H1 (cell line): ENCODE data around the gene RDH16. TPM values are rescaled to one million over a fixed set of nuclear protein-coding genes. Genes with fewer than 3 reads are reported as not detected.

Experiments used
- HDAC6 ChIP-seq: IDR thresholded peaks from one replicate; pipeline ENCODE4 v1.7.1; 2012; ENCODE audit warnings: low read depth, mild to moderate bottlenecking, inconsistent platforms, low read length, moderate library complexity
- polyA plus RNA-seq, 7 experiments: library from polyadenylated mRNA; depleted of rRNA in 3 of 7; stranded (reverse) in 5 of 7; unstranded in 2 of 7; fragments of >200 nt in 5 of 7; fragments of 200-250 nt in 2 of 7; gene quantifications; 1 replicate in 5 of 7; 2 replicates in 1 of 7; 4 replicates in 1 of 7; pipeline versions ENCODE4 v1.2.1 to v1.2.3, GENCODE V29; 2011 to 2013; ENCODE audit warnings: missing spikeins in 2 of 7, mixed read lengths in 2 of 7
- total RNA-seq: library from RNA; stranded (reverse); fragmentation: NEBNext Ultra II Directional; extraction: Animal tissue kit (Norgen Biotek cat#: 25700); gene quantifications from 2 replicates; pipeline ENCODE4 v1.2.1, GENCODE V29; 2021
- TF ChIP-seq, protein P1 (sequence below): IDR thresholded peaks from 2 replicates; pipeline ENCODE4 v1.6.1; 2011; ENCODE audit warnings: low read length, improper control_type of control experiment

Gene RDH16
- total and polyA plus RNA-seq, 2 of the 8 experiments (the other 6 are each of a cell fraction or from before 2014, with no cell fraction given), result 0.30 to 0.79 TPM

GRCh38 chr12:56991319-56992246 lies 34.2 kb upstream of the RDH16 start (continued):
- TF ChIP-seq, protein P1, sequence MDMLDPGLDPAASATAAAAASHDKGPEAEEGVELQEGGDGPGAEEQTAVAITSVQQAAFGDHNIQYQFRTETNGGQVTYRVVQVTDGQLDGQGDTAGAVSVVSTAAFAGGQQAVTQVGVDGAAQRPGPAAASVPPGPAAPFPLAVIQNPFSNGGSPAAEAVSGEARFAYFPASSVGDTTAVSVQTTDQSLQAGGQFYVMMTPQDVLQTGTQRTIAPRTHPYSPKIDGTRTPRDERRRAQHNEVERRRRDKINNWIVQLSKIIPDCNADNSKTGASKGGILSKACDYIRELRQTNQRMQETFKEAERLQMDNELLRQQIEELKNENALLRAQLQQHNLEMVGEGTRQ, result no peak
- TF ChIP-seq HDAC6, result no peak
